HCT116 (cell line): ENCODE results near the gene MGAT4C. TPM values are rescaled to one million over a fixed set of nuclear protein-coding genes. Genes with fewer than 3 reads are reported as not detected.
A peak's percentile ranks its signal among the peaks of the same experiment; 100 is the strongest.

Experiments
- ATAC-seq: fragments of 200-7000 bp; cut with Tn5 transposase; 2 replicates; pipeline ENCODE4 v1.9.1; 2020; ENCODE audit warnings: mild to moderate bottlenecking, moderate library complexity
- BruUV-seq: library from RNA; stranded (reverse); fragments of 400-500 nt; replicated peaks from 2 replicates; lab custom pipeline; 2021; lab: Mats Ljungman, UMichigan
- CTCF ChIA-PET: fragments of 300-600 bp; sonication (Branson Sonifier 250); formaldehyde crosslinking; loops from one replicate; lab custom pipeline; 2021; ENCODE audit warnings: antibody characterized with exemption; lab: Charles Lee
- POLR2A ChIA-PET: fragments of 300-600, 350-600 bp; sonication (Branson Sonifier 250); formaldehyde crosslinking; loops from one replicate; lab custom pipeline; 2021; ENCODE audit warnings: antibody characterized with exemption; lab: Charles Lee
- RAD21 ChIA-PET, 2 experiments: fragments of 300-600 bp; sonication (Branson Sonifier 250); formaldehyde crosslinking; loops; one replicate each; lab custom pipeline; 2023; ENCODE audit warnings: low total read pairs in 2 of 2; ENCODE audit not compliant: uncharacterized antibody in 2 of 2, unreplicated experiment in 2 of 2, low non-redundant PET in 1 of 2; lab: Charles Lee
- DNase-seq: peaks from one replicate; pipeline ENCODE4 v3.0.0-alpha.2; 2010; ENCODE audit warnings: low read depth, low spot score
- H2AFZ ChIP-seq: fragments of 200-600 bp; shearing (Covaris generic), sonication (generic); 2 replicates; pipeline ENCODE4 v1.6.1; 2017; ENCODE audit warnings: low read depth, mixed run types, mixed read lengths, antibody characterized with exemption, low read length; ENCODE audit not compliant: poor library complexity, severe bottlenecking
- H3K27ac ChIP-seq: 2 replicates; pipeline ENCODE4 v1.5.1; 2012; ENCODE audit warnings: low read depth, low read length
- H3K27me3 ChIP-seq: fragments of 200-600 bp; sonication (generic); 2 replicates; pipeline ENCODE4 v1.6.1; 2016; ENCODE audit warnings: mixed run types, low read length, mixed read lengths; ENCODE audit not compliant: insufficient read depth
- H3K36me3 ChIP-seq, 2 experiments: fragments of 200-500 bp in 1 of 2; fragments of 200-600 bp in 1 of 2; sonication (Bioruptor generic) in 1 of 2; sonication (generic) in 1 of 2; 2 replicates each; pipeline versions ENCODE4 v1.5.1 to v1.6.1; 2014 to 2016; ENCODE audit warnings: low read length in 2 of 2, inconsistent platforms in 1 of 2, mixed read lengths in 1 of 2, mixed run types in 1 of 2; ENCODE audit not compliant: insufficient read depth in 2 of 2, control insufficient read depth in 1 of 2
- H3K4me1 ChIP-seq, 2 experiments: fragments of 200-600 bp in 1 of 2; sonication (generic) in 1 of 2; 2 replicates each; pipeline versions ENCODE4 v1.5.1 to v1.6.1; 2012 to 2017; ENCODE audit warnings: low read length in 2 of 2, inconsistent platforms in 1 of 2, mild to moderate bottlenecking in 1 of 2, mixed read lengths in 1 of 2, mixed run types in 1 of 2, moderate library complexity in 1 of 2; ENCODE audit not compliant: insufficient read depth in 2 of 2, control insufficient read depth in 1 of 2
- H3K4me2 ChIP-seq: fragments of 200-600 bp; sonication (generic); 2 replicates; pipeline ENCODE4 v1.6.1; 2017; ENCODE audit warnings: mixed run types, low read length, mixed read lengths
- H3K4me3 ChIP-seq, 2 experiments: fragments of 200-600 bp in 1 of 2; sonication (generic) in 1 of 2; replicated peaks in 1 of 2; 2 replicates each; pipeline ENCODE4 v1.5.1; 2011 to 2016; ENCODE audit warnings: low read length in 2 of 2, control low read depth in 1 of 2, low read depth in 1 of 2, mild to moderate bottlenecking in 1 of 2, mixed read lengths in 1 of 2, mixed run types in 1 of 2
- H3K79me2 ChIP-seq: fragments of 200-600 bp; sonication (generic); 2 replicates; pipeline ENCODE4 v1.6.1; 2017; ENCODE audit warnings: mild to moderate bottlenecking, mixed run types, low read length, moderate library complexity, mixed read lengths; ENCODE audit not compliant: insufficient read depth
- H3K9ac ChIP-seq: fragments of 200-600 bp; sonication (generic); 2 replicates; pipeline ENCODE4 v1.6.1; 2016; ENCODE audit warnings: low read length, mixed read lengths
- H3K9me2 ChIP-seq: fragments of 200-600 bp; sonication (generic), shearing (Covaris generic); 2 replicates; pipeline ENCODE4 v1.6.1; 2017; ENCODE audit warnings: mixed run types, mild to moderate bottlenecking, moderate library complexity; ENCODE audit not compliant: insufficient read depth
- H3K9me3 ChIP-seq, 2 experiments: fragments of 200-500 bp in 1 of 2; fragments of 200-600 bp in 1 of 2; sonication (Bioruptor generic) in 1 of 2; sonication (generic) in 1 of 2; 2 replicates each; pipeline ENCODE4 v1.6.1; 2014 to 2017; ENCODE audit warnings: low read length in 2 of 2, mixed read lengths in 2 of 2, inconsistent platforms in 1 of 2, low read depth in 1 of 2, mild to moderate bottlenecking in 1 of 2, mixed run types in 1 of 2, moderate library complexity in 1 of 2; ENCODE audit not compliant: control insufficient read depth in 1 of 2, insufficient read depth in 1 of 2
- H4K20me1 ChIP-seq: fragments of 200-600 bp; sonication (generic), shearing (Covaris generic); 2 replicates; pipeline ENCODE4 v1.6.1; 2017; ENCODE audit warnings: mixed run types, mild to moderate bottlenecking, moderate library complexity; ENCODE audit not compliant: insufficient read depth
- ATF3 ChIP-seq: IDR thresholded peaks from 2 replicates; pipeline ENCODE4 v1.6.1; 2012
- CBX3 ChIP-seq: IDR thresholded peaks from 2 replicates; pipeline ENCODE4 v1.6.1; 2012; ENCODE audit warnings: low read depth
- CEBPB ChIP-seq: IDR thresholded peaks from 2 replicates; pipeline ENCODE4 v1.6.1; 2012; ENCODE audit warnings: low read depth
- EGR1 ChIP-seq: IDR thresholded peaks from 2 replicates; pipeline ENCODE4 v1.6.1; 2012; ENCODE audit warnings: low read depth
- EZH2 ChIP-seq: fragments of 200-600 bp; sonication (generic); IDR thresholded peaks from 2 replicates; pipeline ENCODE4 v1.6.1; 2017; ENCODE audit warnings: antibody characterized with exemption, mixed run types
- FOSL1 ChIP-seq: IDR thresholded peaks from 2 replicates; pipeline ENCODE4 v1.6.1; 2012; ENCODE audit warnings: low read depth
- MAX ChIP-seq: IDR thresholded peaks from 2 replicates; pipeline ENCODE4 v1.6.1; 2012
- RAD21 ChIP-seq: IDR thresholded peaks from 2 replicates; pipeline ENCODE4 v1.6.1; 2012; ENCODE audit warnings: low read depth, mild to moderate bottlenecking
- SIN3A ChIP-seq: IDR thresholded peaks from 2 replicates; pipeline ENCODE4 v1.6.1; 2012; ENCODE audit warnings: low read depth
- SP1 ChIP-seq: IDR thresholded peaks from 2 replicates; pipeline ENCODE4 v1.6.1; 2012; ENCODE audit warnings: low read depth
- YY1 ChIP-seq: IDR thresholded peaks from 2 replicates; pipeline ENCODE4 v1.6.1; 2011; ENCODE audit warnings: low read length, low read depth, moderate library complexity, mild to moderate bottlenecking; ENCODE audit not compliant: insufficient replicate concordance; ENCODE audit errors: extremely low read depth
- ZFX ChIP-seq: fragments of 450-650 bp; IDR thresholded peaks from 2 replicates; pipeline ENCODE4 v1.6.1; 2017
- intact Hi-C: fragments of 100-400 bp; cut with micrococcal nuclease; formaldehyde crosslinking; loops from 2 replicates; pipeline ENCODE4 v1.10.0; 2022
- total RNA-seq: library from RNA; stranded (reverse); gene quantifications from one replicate; pipeline ENCODE4 v1.2.1, GENCODE V29; 2021; ENCODE audit not compliant: unreplicated experiment
- TF ChIP-seq, protein P1 (sequence below): IDR thresholded peaks from 2 replicates; pipeline ENCODE4 v1.6.1; 2012; ENCODE audit warnings: low read depth

Gene MGAT4C
- total RNA-seq, 1 experiment from 2014 or later: not detected

DNA sequence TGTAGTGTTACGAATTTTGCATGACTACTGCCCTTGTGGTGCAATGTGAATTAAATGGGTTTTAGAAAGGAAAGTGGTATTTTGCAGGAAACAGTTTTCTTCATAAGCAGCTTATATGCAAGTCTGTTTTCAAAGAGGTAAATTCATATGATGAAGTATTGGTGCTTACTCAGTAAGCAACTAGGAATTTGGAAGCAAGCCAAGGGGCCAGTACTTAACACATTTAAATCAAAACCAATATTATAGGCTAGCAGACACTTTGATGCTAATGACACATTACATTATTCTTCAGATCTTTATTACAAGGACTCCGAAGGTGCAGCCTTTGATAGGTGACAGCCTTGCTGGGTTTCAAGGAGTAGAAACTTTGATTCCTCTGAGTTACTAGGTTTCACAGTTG lies 23.1 kb downstream of the MGAT4C start:
- Histone ChIP-seq H2AFZ (peak overlapping the region; percentile 55), H3K9me3 (no peaks in the 10 kb centered on the region), H3K27me3 (no peaks in the 10 kb centered on the region), H3K27ac (no peak overlapping the region), H3K9ac (no peak overlapping the region), H4K20me1 (no peaks in the 10 kb centered on the region), H3K4me1 (peaks cover 6 to 23% of the 10 kb centered on the region in 2 experiments; a peak in 3 of 4 replicates), H3K36me3 (no peaks in the 10 kb centered on the region), H3K79me2 (no peaks in the 10 kb centered on the region), H3K9me2 (no peaks in the 10 kb centered on the region), H3K4me3 (no peak overlapping the region), H3K4me2 (peak overlapping the region; percentile 7; the same call in 1 of the 2 replicates)
- POLR2A ChIA-PET: no interaction called here
- ATAC-seq (no peak), DNase-seq (peak; percentile 3)
- CTCF ChIA-PET: no interaction called here
- intact Hi-C loops: no loop called here
- no TSS peak for BruUV-seq
- TF ChIP-seq, protein P1, sequence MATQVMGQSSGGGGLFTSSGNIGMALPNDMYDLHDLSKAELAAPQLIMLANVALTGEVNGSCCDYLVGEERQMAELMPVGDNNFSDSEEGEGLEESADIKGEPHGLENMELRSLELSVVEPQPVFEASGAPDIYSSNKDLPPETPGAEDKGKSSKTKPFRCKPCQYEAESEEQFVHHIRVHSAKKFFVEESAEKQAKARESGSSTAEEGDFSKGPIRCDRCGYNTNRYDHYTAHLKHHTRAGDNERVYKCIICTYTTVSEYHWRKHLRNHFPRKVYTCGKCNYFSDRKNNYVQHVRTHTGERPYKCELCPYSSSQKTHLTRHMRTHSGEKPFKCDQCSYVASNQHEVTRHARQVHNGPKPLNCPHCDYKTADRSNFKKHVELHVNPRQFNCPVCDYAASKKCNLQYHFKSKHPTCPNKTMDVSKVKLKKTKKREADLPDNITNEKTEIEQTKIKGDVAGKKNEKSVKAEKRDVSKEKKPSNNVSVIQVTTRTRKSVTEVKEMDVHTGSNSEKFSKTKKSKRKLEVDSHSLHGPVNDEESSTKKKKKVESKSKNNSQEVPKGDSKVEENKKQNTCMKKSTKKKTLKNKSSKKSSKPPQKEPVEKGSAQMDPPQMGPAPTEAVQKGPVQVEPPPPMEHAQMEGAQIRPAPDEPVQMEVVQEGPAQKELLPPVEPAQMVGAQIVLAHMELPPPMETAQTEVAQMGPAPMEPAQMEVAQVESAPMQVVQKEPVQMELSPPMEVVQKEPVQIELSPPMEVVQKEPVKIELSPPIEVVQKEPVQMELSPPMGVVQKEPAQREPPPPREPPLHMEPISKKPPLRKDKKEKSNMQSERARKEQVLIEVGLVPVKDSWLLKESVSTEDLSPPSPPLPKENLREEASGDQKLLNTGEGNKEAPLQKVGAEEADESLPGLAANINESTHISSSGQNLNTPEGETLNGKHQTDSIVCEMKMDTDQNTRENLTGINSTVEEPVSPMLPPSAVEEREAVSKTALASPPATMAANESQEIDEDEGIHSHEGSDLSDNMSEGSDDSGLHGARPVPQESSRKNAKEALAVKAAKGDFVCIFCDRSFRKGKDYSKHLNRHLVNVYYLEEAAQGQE: no peak
- no peak for TF ChIP-seq YY1
- TF ChIP-seq RAD21: no peak
- TF ChIP-seq ATF3: no peak
- no peak for TF ChIP-seq EGR1
- no peak for TF ChIP-seq ZFX
- no peak for TF ChIP-seq FOSL1
- no peak for TF ChIP-seq MAX
- no peak for TF ChIP-seq SP1
- TF ChIP-seq SIN3A: no peak
- no peak for TF ChIP-seq CEBPB
- no peak for TF ChIP-seq CBX3
- TF ChIP-seq EZH2: no peak
- RAD21 ChIA-PET: no interaction called here
